Suprapubic skin (tissue), 4 donors: ENCODE data around the gene GUCA1A. TPM values are rescaled to one million over a fixed set of nuclear protein-coding genes. Genes with fewer than 3 reads are reported as not detected.
A peak's percentile ranks its signal among the peaks of the same experiment; 100 is the strongest.

ENCODE experiments used
- DNase-seq, 2 donors: peaks; one replicate each; pipeline ENCODE4 v3.0.0-alpha.2; 2019; ENCODE audit warnings: low spot score in 2 of 2
- H3K27ac ChIP-seq: fragments of 200-600 bp; sonication (generic); one replicate; pipeline ENCODE4 v1.5.1; 2019
- H3K27me3 ChIP-seq: fragments of 200-600 bp; sonication (generic); one replicate; pipeline ENCODE4 v1.5.1; 2019
- H3K36me3 ChIP-seq: fragments of 200-600 bp; sonication (generic); one replicate; pipeline ENCODE4 v1.5.1; 2019
- H3K4me1 ChIP-seq: fragments of 200-600 bp; sonication (generic); one replicate; pipeline ENCODE4 v1.5.1; 2019
- H3K4me3 ChIP-seq: fragments of 200-600 bp; sonication (generic); one replicate; pipeline ENCODE4 v1.5.1; 2019; ENCODE audit warnings: mild to moderate bottlenecking
- H3K9me3 ChIP-seq: fragments of 200-600 bp; sonication (generic); one replicate; pipeline ENCODE4 v1.5.1; 2019
- CTCF ChIP-seq, 2 donors: fragments of 200-600 bp in 1 of 2; fragments of 450-650 bp in 1 of 2; sonication (generic) in 1 of 2; IDR thresholded peaks; one replicate each; pipeline ENCODE4 v1.5.1; 2016 to 2019; ENCODE audit warnings: antibody characterized with exemption in 2 of 2, mild to moderate bottlenecking in 1 of 2, moderate library complexity in 1 of 2
- EP300 ChIP-seq: sonication (generic); formaldehyde crosslinking; IDR thresholded peaks from one replicate; pipeline ENCODE4 v1.6.1; 2017; ENCODE audit warnings: antibody characterized with exemption
- POLR2A ChIP-seq, 2 donors: fragments of 450-650 bp; IDR thresholded peaks; one replicate each; pipeline ENCODE4 v1.6.1; 2017; ENCODE audit warnings: antibody characterized with exemption in 2 of 2, mild to moderate bottlenecking in 2 of 2, moderate library complexity in 2 of 2
- POLR2AphosphoS5 ChIP-seq, 3 donors: sonication (generic); formaldehyde crosslinking; IDR thresholded peaks; one replicate each; pipeline ENCODE4 v1.6.1; 2017; ENCODE audit warnings: antibody characterized with exemption in 3 of 3
- WGBS: methylation state at CpG from one replicate; pipeline ENCODE4 v1.1.5; 2018; 5-methylcytosine and 5-hydroxymethylcytosine counted together
- total RNA-seq, 4 donors: library from RNA; depleted of rRNA; stranded (reverse); fragments of >200 nt; gene quantifications; one replicate each; pipeline ENCODE4 v1.1.0, GENCODE V29; 2016

GUCA1A gene
- total RNA-seq: under 1 TPM in 1 of 4 donors, not detected in 3; 0.76 TPM

- Histone ChIP-seq H3K27me3 (no peaks in the 10 kb centered on the region), H3K4me1 (no peaks in the 10 kb centered on the region), H3K36me3 (no peaks in the 10 kb centered on the region), H3K27ac (no peak within 1 kb of the TSS), H3K4me3 (no peak within 1 kb of the TSS), H3K9me3 (no peaks in the 10 kb centered on the region)
- no peak for DNase-seq
- no peak for TF ChIP-seq POLR2AphosphoS5 (IDR thresholded peaks at IDR 0.05)
- TF ChIP-seq CTCF (IDR thresholded peaks at IDR 0.05): no peak
- no peak for TF ChIP-seq POLR2A (IDR thresholded peaks at IDR 0.05)
- no peak for TF ChIP-seq EP300
- WGBS: 83% methylated on average over 2 of the region's 2 CpGs
These were observed at the start of gene GUCA1A for GRCh38 chr6:42173101-42173500. Gene GUCA1A, plus strand, starts transcription at chr6:42173364. Its CDS starts 250 bp downstream, at chr6:42173614.

GRCh38 chr6:42123379-42124103 lies 49.6 kb upstream of the GUCA1A start:
- H3K9me3 ChIP-seq: no peaks in the 10 kb centered on the region
- H3K27ac ChIP-seq: peak overlapping the region; percentile 89
- no peak overlapping the region for H3K4me3 ChIP-seq
- peaks cover 28% of the 10 kb centered on the region for H3K36me3 ChIP-seq
- no peaks in the 10 kb centered on the region for H3K27me3 ChIP-seq
- H3K4me1 ChIP-seq: peaks cover 58% of the 10 kb centered on the region
- 46% methylated on average over 7 of the region's 11 CpGs for whole genome bisulfite sequencing
- TF ChIP-seq POLR2AphosphoS5 (IDR thresholded peaks at IDR 0.05) (no peak), POLR2A (IDR thresholded peaks at IDR 0.05) (no peak), EP300 (no peak)
- DNase-seq: no peak

GRCh38 chr6:42124223-42124836 lies 48.8 kb upstream of the GUCA1A start:
- Histone ChIP-seq H3K27me3 (no peaks in the 10 kb centered on the region), H3K4me3 (no peak overlapping the region), H3K9me3 (no peaks in the 10 kb centered on the region), H3K27ac (peak overlapping the region; percentile 89), H3K4me1 (peaks cover 54% of the 10 kb centered on the region), H3K36me3 (peaks cover 33% of the 10 kb centered on the region)
- WGBS: 48% methylated on average over 6 of the region's 9 CpGs
- DNase-seq: no peak
- TF ChIP-seq POLR2AphosphoS5 (IDR thresholded peaks at IDR 0.05) (no peak), POLR2A (IDR thresholded peaks at IDR 0.05) (no peak), CTCF (IDR thresholded peaks at IDR 0.05) (no peak), EP300 (no peak)

GRCh38 chr6:42125231-42125630 lies 47.9 kb upstream of the GUCA1A start:
- Histone ChIP-seq H3K36me3 (peaks cover 33% of the 10 kb centered on the region), H3K27me3 (no peaks in the 10 kb centered on the region), H3K4me1 (peaks cover 56% of the 10 kb centered on the region), H3K9me3 (no peaks in the 10 kb centered on the region), H3K4me3 (no peak overlapping the region), H3K27ac (peak overlapping the region; percentile 89)
- DNase-seq: no peak
- TF ChIP-seq POLR2AphosphoS5 (IDR thresholded peaks at IDR 0.05) (no peak), POLR2A (IDR thresholded peaks at IDR 0.05) (no peak), EP300 (no peak), CTCF (IDR thresholded peaks at IDR 0.05) (no peak)
- 67% methylated on average over 14 of the region's 14 CpGs for WGBS

- no peaks in the 10 kb centered on the region for H3K27me3 ChIP-seq
- no peak for TF ChIP-seq EP300
- no peak for TF ChIP-seq POLR2A (IDR thresholded peaks at IDR 0.05)
- TF ChIP-seq POLR2AphosphoS5 (IDR thresholded peaks at IDR 0.05): no peak
- no peak for TF ChIP-seq CTCF (IDR thresholded peaks at IDR 0.05)
- no peaks in the 10 kb centered on the region for H3K9me3 ChIP-seq
- H3K36me3 ChIP-seq: peaks cover 33% of the 10 kb centered on the region
- peak overlapping the region; percentile 89 for H3K27ac ChIP-seq
- no peak for DNase-seq
- H3K4me3 ChIP-seq: no peak overlapping the region
- peaks cover 58% of the 10 kb centered on the region for H3K4me1 ChIP-seq
- WGBS: 77% methylated on average over 3 of the region's 3 CpGs
These were observed 47.5 kb upstream of the GUCA1A start for GRCh38 chr6:42125663-42126062.
